ENCODE data around the gene ATP6V1B1.

DNA sequence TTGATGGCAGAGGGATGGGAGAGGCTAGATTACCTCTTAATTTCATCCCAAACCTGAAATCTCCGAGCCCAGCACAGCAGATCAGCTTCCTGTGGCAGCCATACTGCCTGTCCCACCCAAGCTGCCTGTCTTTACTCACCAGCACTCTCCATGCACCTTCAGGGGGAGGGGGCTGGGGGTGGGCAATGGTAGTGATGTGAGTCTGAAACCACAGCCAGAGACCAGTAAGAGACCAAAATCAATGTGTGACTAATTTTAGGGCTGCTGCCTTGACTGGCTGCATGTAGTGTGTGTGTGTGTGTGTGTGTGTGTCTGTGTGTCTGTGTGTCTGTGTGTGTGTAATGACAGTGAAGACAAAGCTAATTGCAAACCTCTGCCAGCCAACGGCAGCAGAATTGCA is 70.6 kb downstream of the ATP6V1B1 start:
- TF ChIP-seq, protein P1, sequence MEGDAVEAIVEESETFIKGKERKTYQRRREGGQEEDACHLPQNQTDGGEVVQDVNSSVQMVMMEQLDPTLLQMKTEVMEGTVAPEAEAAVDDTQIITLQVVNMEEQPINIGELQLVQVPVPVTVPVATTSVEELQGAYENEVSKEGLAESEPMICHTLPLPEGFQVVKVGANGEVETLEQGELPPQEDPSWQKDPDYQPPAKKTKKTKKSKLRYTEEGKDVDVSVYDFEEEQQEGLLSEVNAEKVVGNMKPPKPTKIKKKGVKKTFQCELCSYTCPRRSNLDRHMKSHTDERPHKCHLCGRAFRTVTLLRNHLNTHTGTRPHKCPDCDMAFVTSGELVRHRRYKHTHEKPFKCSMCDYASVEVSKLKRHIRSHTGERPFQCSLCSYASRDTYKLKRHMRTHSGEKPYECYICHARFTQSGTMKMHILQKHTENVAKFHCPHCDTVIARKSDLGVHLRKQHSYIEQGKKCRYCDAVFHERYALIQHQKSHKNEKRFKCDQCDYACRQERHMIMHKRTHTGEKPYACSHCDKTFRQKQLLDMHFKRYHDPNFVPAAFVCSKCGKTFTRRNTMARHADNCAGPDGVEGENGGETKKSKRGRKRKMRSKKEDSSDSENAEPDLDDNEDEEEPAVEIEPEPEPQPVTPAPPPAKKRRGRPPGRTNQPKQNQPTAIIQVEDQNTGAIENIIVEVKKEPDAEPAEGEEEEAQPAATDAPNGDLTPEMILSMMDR (IDR thresholded peaks at IDR 0.05): no peak
- TF ChIP-seq POLR2A (IDR thresholded peaks at IDR 0.05): no peak

All from esophagus squamous epithelium (tissue), 4 donors.